Astrocyte of the spinal cord (primary cell): ENCODE data around the gene LRRC75A.
"Not testable (repeated sequence)": the region's sequence is repeated elsewhere in the genome, so short reads cannot be mapped to it uniquely, and the experiment has no call there.

Experiments
- DNase-seq: peaks from one replicate; pipeline ENCODE4 v3.0.0; 2011; ENCODE audit warnings: low read depth, low spot score
- H3K4me3 ChIP-seq: 2 replicates; pipeline ENCODE4 v1.5.1; 2011; ENCODE audit warnings: low read depth, mild to moderate bottlenecking, low read length, moderate library complexity
- CTCF ChIP-seq: IDR thresholded peaks from 2 replicates; pipeline ENCODE4 v1.5.1; 2012; ENCODE audit warnings: low read depth, mild to moderate bottlenecking, low read length, inconsistent platforms
- in situ Hi-C: cut with HindIII; loops from 2 replicates; pipeline ENCODE4 v1.10.0; 2017; ENCODE audit warnings: low sequenced_read_pairs

The LRRC75A gene

DNA sequence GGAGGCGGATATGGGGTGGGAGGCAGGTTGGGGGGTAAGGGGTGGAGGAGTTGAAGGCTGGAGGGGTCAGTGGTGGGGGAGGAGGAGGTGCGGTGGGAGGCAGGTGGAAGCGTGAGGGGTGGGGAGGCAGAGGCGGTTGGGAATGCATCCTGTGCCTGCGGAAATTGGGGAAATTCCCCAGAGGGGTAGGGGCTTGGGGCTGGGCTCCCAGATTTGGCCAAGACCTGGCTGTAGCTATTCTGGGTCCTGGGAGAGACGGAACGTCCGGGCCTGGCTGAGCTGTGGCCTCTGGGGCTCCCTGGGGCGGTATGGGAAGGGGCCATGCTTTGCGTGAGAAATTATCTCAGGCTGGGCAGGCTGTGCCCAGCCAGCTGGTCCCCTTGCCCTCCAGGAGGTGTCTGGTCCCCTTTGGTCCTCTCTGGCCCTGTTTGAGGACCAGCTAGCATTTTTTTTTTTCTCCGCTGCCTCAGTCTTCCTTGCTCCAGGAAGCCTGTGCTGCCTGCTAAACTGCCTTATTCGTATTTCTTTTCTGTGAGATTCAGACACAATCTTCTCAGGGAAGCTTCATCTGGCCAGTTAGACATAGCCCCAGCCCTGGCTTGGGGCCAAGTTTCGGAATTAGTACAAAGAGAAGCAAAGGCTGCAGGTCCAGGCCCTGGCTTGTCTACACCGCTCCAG lies 83.9 kb downstream of the LRRC75A start:
- DNase-seq: peak; percentile 65
- in situ Hi-C loops: no loop called here
- no peak overlapping the region for H3K4me3 ChIP-seq
- no peak for TF ChIP-seq CTCF

- no peak for TF ChIP-seq CTCF
- H3K4me3 ChIP-seq: peak overlapping the region; percentile 57
- in situ Hi-C loops: no loop called here
- peak; percentile 15 for DNase-seq
These were observed 85.0 kb downstream of the LRRC75A start for GRCh38 chr17:16406742-16407674.

- H3K4me3 ChIP-seq, in situ Hi-C loops, DNase-seq: not testable (repeated sequence)
These were observed 88.1 kb downstream of the LRRC75A start for GRCh38 chr17:16403847-16404246.

GRCh38 chr17:16398270-16399267 lies 93.4 kb downstream of the LRRC75A start:
- in situ Hi-C loops: no loop called here
- DNase-seq: no peak
- no peak for TF ChIP-seq CTCF
- H3K4me3 ChIP-seq: no peak overlapping the region

DNA sequence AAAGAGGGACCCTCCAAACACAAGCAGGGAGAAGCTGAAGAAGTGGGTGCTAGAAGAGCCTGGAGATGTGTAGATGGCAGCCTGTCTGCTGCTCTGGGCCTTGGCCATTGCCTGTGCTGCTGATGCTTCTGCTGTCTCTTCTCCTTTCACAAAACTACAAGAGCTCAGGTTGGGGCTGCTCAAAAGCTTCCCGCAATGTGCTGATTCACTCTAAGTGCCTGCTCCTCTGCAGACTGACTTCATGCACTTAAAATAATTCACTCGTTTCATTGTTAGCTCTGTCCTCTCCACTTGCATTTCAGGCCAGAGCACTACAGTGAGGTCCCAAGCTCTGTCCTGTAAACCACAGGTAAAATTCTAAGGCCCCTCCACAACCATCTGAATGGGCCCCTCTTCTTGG lies 95.3 kb downstream of the LRRC75A start:
- H3K4me3 ChIP-seq, in situ Hi-C loops, DNase-seq: not testable (repeated sequence)

- DNase-seq, in situ Hi-C loops, H3K4me3 ChIP-seq: not testable (repeated sequence)
These were observed 96.1 kb downstream of the LRRC75A start for GRCh38 chr17:16395887-16396286.

DNA sequence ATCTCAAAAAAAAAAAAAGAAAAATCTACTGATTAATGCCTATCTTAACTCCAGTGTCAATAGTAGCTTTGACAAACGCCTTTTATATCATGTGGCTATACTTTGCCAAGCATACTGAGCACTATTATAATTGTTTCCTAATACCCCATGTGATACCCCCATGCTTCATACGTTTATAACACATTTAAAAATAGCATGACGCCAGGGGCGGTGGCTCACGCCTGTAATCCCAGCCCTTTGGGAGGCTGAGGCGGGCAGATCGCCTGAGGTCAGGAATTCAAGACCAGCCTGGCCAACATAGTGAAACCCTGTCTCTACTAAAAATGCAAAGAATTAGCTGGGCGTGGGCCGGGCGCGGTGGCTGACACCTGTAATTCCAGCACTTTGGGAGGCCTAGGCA lies 99.5 kb downstream of the LRRC75A start:
- H3K4me3 ChIP-seq, in situ Hi-C loops, DNase-seq: not testable (repeated sequence)
